GM23338 (cell line): ENCODE measurements around the gene CD44. TPM values are rescaled to one million over a fixed set of nuclear protein-coding genes. Genes with fewer than 3 reads are reported as not detected.

Experiments
- ATAC-seq: fragments of 200-7000 bp; cut with Tn5 transposase; 3 replicates; pipeline ENCODE4 v1.9.1; 2020
- DNase-seq: peaks from one replicate; pipeline ENCODE4 v3.0.0-alpha.2; 2015; ENCODE audit warnings: low spot score
- H2AFZ ChIP-seq: fragments of 200-600 bp; sonication (generic); 2 replicates; pipeline ENCODE4 v1.8.0; 2016; ENCODE audit warnings: antibody characterized with exemption, mild to moderate bottlenecking, moderate library complexity
- H3F3A ChIP-seq: fragments of 200-600 bp; sonication (generic); replicated peaks from 2 replicates; pipeline ENCODE4 v1.8.0; 2017; ENCODE audit warnings: antibody characterized with exemption, mixed run types, low read depth
- H3K27ac ChIP-seq: fragments of 200-600 bp; sonication (generic); 2 replicates; pipeline ENCODE4 v1.6.1; 2016; ENCODE audit warnings: low read depth
- H3K27me3 ChIP-seq: fragments of 200-600 bp; sonication (generic); 2 replicates; pipeline ENCODE4 v1.8.0; 2016; ENCODE audit warnings: mild to moderate bottlenecking, mixed run types, moderate library complexity; ENCODE audit not compliant: insufficient read depth
- H3K36me3 ChIP-seq: fragments of 200-600 bp; sonication (generic); 2 replicates; pipeline ENCODE4 v1.8.0; 2016; ENCODE audit warnings: mild to moderate bottlenecking; ENCODE audit not compliant: insufficient read depth
- H3K4me1 ChIP-seq: fragments of 200-600 bp; sonication (generic); 2 replicates; pipeline ENCODE4 v1.8.0; 2016; ENCODE audit warnings: mild to moderate bottlenecking, moderate library complexity; ENCODE audit not compliant: insufficient read depth
- H3K4me2 ChIP-seq: fragments of 200-600 bp; sonication (generic); 2 replicates; pipeline ENCODE4 v1.7.1; 2017; ENCODE audit warnings: mixed run types
- H3K4me3 ChIP-seq: fragments of 200-600 bp; sonication (generic); 2 replicates; pipeline ENCODE4 v1.6.1; 2016; ENCODE audit warnings: mixed run types
- H3K79me2 ChIP-seq: fragments of 200-600 bp; sonication (generic); replicated peaks from 2 replicates; pipeline ENCODE4 v1.8.0; 2017; ENCODE audit warnings: mild to moderate bottlenecking; ENCODE audit not compliant: insufficient read depth
- H3K9me2 ChIP-seq: fragments of 200-600 bp; sonication (generic); 2 replicates; pipeline ENCODE4 v1.8.0; 2017; ENCODE audit not compliant: insufficient read depth
- H4K20me1 ChIP-seq: fragments of 200-600 bp; sonication (generic); replicated peaks from 2 replicates; pipeline ENCODE4 v1.8.0; 2017; ENCODE audit warnings: mild to moderate bottlenecking; ENCODE audit not compliant: insufficient read depth
- H3K27ac Mint-ChIP-seq: 2 replicates; pipeline ENCODE4 v1.8.0; 2020; ENCODE audit warnings: inconsistent platforms, mild to moderate bottlenecking, moderate library complexity, mixed read lengths
- H3K27me3 Mint-ChIP-seq: 3 replicates; pipeline ENCODE4 v1.8.0; 2022; ENCODE audit warnings: low read depth, mild to moderate bottlenecking, moderate library complexity, mixed read lengths, inconsistent platforms; ENCODE audit not compliant: insufficient read depth, poor library complexity
- H3K36me3 Mint-ChIP-seq: 3 replicates; pipeline ENCODE4 v1.8.0; 2021; ENCODE audit warnings: low read depth, mild to moderate bottlenecking, inconsistent platforms, moderate library complexity, mixed read lengths
- H3K4me1 Mint-ChIP-seq: 3 replicates; pipeline ENCODE4 v1.8.0; 2020; ENCODE audit warnings: mild to moderate bottlenecking, inconsistent platforms, mixed read lengths
- H3K4me3 Mint-ChIP-seq: 3 replicates; pipeline ENCODE4 v1.8.0; 2021; ENCODE audit warnings: moderate library complexity, mild to moderate bottlenecking, inconsistent platforms, mixed read lengths
- H3K9me3 Mint-ChIP-seq: 3 replicates; pipeline ENCODE4 v1.8.0; 2020; ENCODE audit warnings: moderate library complexity, mild to moderate bottlenecking, inconsistent platforms, mixed read lengths
- CREB1 ChIP-seq: fragments of 250-450 bp; sonication (Bioruptor Pico); IDR thresholded peaks from 2 replicates; pipeline ENCODE4 v1.5.0; 2020; ENCODE audit warnings: low read depth, mild to moderate bottlenecking, moderate library complexity
- CTCF ChIP-seq, 2 experiments: fragments of 200-600 bp in 1 of 2; sonication (generic) in 1 of 2; conservative IDR thresholded peaks; 2 replicates each; pipeline versions ENCODE4 v1.5.1 to v1.6.1; 2016 to 2017; ENCODE audit warnings: antibody characterized with exemption in 2 of 2, low read depth in 2 of 2, mild to moderate bottlenecking in 2 of 2, moderate library complexity in 1 of 2
- ETS1 ChIP-seq: IDR thresholded peaks from 2 replicates; pipeline ENCODE4 v1.6.1; 2016; ENCODE audit warnings: antibody characterized with exemption
- EZH2 ChIP-seq: fragments of 200-600 bp; sonication (generic); IDR thresholded peaks from one replicate; pipeline ENCODE4 v1.8.0; 2017; ENCODE audit warnings: antibody characterized with exemption, mild to moderate bottlenecking, low read depth; ENCODE audit not compliant: unreplicated experiment
- EZH2phosphoT487 ChIP-seq: fragments of 200-600 bp; sonication (generic); IDR thresholded peaks from one replicate; pipeline ENCODE4 v1.8.1; 2018; ENCODE audit warnings: antibody characterized with exemption; ENCODE audit not compliant: unreplicated experiment
- JUNB ChIP-seq: IDR thresholded peaks from one replicate; pipeline ENCODE4 v1.6.1; 2016; ENCODE audit warnings: antibody characterized with exemption; ENCODE audit not compliant: unreplicated experiment
- NANOG ChIP-seq: IDR thresholded peaks from 2 replicates; pipeline ENCODE4 v1.6.1; 2016; ENCODE audit warnings: antibody characterized with exemption, borderline replicate concordance
- STAT1 ChIP-seq: IDR thresholded peaks from one replicate; pipeline ENCODE4 v1.6.1; 2016; ENCODE audit warnings: antibody characterized with exemption; ENCODE audit not compliant: unreplicated experiment
- ZNF114 ChIP-seq: fragments of 250-450 bp; sonication (Bioruptor Pico); IDR thresholded peaks from 2 replicates; pipeline ENCODE4 v1.5.0; 2020; ENCODE audit warnings: mild to moderate bottlenecking, moderate library complexity
- ZNF331 ChIP-seq: fragments of 250-450 bp; sonication (Bioruptor Pico); IDR thresholded peaks from 2 replicates; pipeline ENCODE4 v1.5.0; 2020; ENCODE audit warnings: low read depth, mild to moderate bottlenecking, moderate library complexity
- ZNF462 ChIP-seq: fragments of 250-450 bp; sonication (Bioruptor Pico); IDR thresholded peaks from 2 replicates; pipeline ENCODE4 v1.5.0; 2020; ENCODE audit warnings: mild to moderate bottlenecking, moderate library complexity
- polyA plus RNA-seq: library from polyadenylated mRNA; unstranded; fragments of >200 nt; fragmentation: Nextera tagmentation; extraction: Ambion mirVana; gene quantifications from 2 replicates; pipeline ENCODE4 v1.2.1, GENCODE V29; 2016
- total RNA-seq: library from RNA; depleted of rRNA; stranded (reverse); fragments of >200 nt; shearing (Covaris generic); gene quantifications from 2 replicates; pipeline ENCODE4 v1.2.3, GENCODE V29; 2014

Gene CD44
- total and polyA plus RNA-seq, 2 experiments from 2014 or later, result 4.0 to 10.1 TPM

GRCh38 chr11:35230388-35230787 is 91.4 kb downstream of the CD44 start (continued):
- TF ChIP-seq ZNF462 (CRISPR knock-in tag) (no peak), EZH2phosphoT487 (no peak)

GRCh38 chr11:35231076-35231860 is 92.3 kb downstream of the CD44 start:
- Mint-ChIP-seq H3K9me3 (no peaks in the 10 kb centered on the region), H3K4me3 (no peak overlapping the region), H3K27me3 (peaks cover 1% of the 10 kb centered on the region), H3K27ac (no peak overlapping the region), H3K36me3 (no peaks in the 10 kb centered on the region), H3K4me1 (no peaks in the 10 kb centered on the region)
- H3K36me3 ChIP-seq, result no peaks in the 10 kb centered on the region
- H3K27me3 ChIP-seq, result no peaks in the 10 kb centered on the region
- no peak for DNase-seq
- no peaks in the 10 kb centered on the region for H3K79me2 ChIP-seq
- H3K9me2 ChIP-seq, result no peaks in the 10 kb centered on the region; the same call in none of the 2 replicates
- H3K4me3 ChIP-seq, result no peak overlapping the region
- no peak overlapping the region for H3K4me2 ChIP-seq
- no peak for ATAC-seq
- H4K20me1 ChIP-seq, result no peaks in the 10 kb centered on the region
- no peaks in the 10 kb centered on the region for H3F3A ChIP-seq
- no peaks in the 10 kb centered on the region for H3K4me1 ChIP-seq
- no peak overlapping the region for H3K27ac ChIP-seq
- H2AFZ ChIP-seq, result no peak overlapping the region
- TF ChIP-seq STAT1 (no peak), EZH2 (no peak), ETS1 (no peak), NANOG (no peak), EZH2phosphoT487 (no peak), CTCF (conservative IDR thresholded peaks at IDR 0.05; ENCODE audit: low read depth in 2 of 2) (no peak), CREB1 (no peak), ZNF331 (CRISPR knock-in tag) (no peak), ZNF114 (CRISPR knock-in tag) (no peak), JUNB (no peak)
